Kidney glomerular epithelial cell (primary cell): Measurements from ENCODE around the gene SUPT5H.

Source experiments
- DNase-seq: peaks from one replicate; lab custom pipeline; 2025; lab: John Stamatoyannopoulos, UW

Gene SUPT5H

GRCh38 chr19:39520541-39521484, 75.4 kb downstream of the SUPT5H start:
- DNase-seq = no peak

- DNase-seq = no peak
Measured at GRCh38 chr19:39524495-39524894, 79.1 kb downstream of the SUPT5H start.

- no peak for DNase-seq
Measured at GRCh38 chr19:39525205-39525604, 79.8 kb downstream of the SUPT5H start.
